GM13976 (cell line): ENCODE results near the gene ARHGEF18.
A peak's percentile ranks its signal among the peaks of the same experiment; 100 is the strongest.

Experiments used
- DNase-seq: peaks from one replicate; pipeline ENCODE4 v3.0.0; 2012; ENCODE audit warnings: low spot score
- in situ Hi-C: fragments of 300-500 bp; cut with MboI; formaldehyde crosslinking; loops from one replicate; pipeline ENCODE4 v1.12.0; 2022; ENCODE audit warnings: low sequenced_read_pairs, mixed read lengths, inconsistent platforms; ENCODE audit not compliant: unreplicated experiment
- TF ChIP-seq, protein P1 (sequence below): IDR thresholded peaks from 2 replicates; pipeline ENCODE4 v1.5.1; 2012; ENCODE audit warnings: borderline replicate concordance, mild to moderate bottlenecking; ENCODE audit not compliant: insufficient read depth; ENCODE audit errors: extremely low read depth, missing control alignments, control extremely low read depth

The ARHGEF18 gene

DNA sequence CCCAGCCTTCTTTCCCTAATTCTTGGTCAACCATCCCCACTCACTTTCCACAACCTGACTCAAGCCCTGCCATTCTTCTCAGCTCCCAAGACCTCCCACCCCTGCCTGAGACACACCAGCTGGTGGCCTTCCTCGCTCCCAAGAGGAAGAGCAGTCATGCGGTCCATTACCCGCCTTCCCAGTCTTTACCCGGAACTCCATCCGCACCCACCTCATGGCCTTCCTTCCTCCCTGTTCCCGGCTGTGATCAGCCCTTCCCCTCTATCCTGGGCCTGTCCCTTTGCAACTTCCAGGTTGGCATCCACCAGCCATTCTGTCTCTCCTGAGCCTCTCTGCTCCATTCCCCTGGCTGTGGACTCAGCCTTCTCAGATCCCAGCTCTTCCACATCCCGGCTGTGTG is 35.9 kb upstream of the ARHGEF18 start:
- TF ChIP-seq, protein P1, sequence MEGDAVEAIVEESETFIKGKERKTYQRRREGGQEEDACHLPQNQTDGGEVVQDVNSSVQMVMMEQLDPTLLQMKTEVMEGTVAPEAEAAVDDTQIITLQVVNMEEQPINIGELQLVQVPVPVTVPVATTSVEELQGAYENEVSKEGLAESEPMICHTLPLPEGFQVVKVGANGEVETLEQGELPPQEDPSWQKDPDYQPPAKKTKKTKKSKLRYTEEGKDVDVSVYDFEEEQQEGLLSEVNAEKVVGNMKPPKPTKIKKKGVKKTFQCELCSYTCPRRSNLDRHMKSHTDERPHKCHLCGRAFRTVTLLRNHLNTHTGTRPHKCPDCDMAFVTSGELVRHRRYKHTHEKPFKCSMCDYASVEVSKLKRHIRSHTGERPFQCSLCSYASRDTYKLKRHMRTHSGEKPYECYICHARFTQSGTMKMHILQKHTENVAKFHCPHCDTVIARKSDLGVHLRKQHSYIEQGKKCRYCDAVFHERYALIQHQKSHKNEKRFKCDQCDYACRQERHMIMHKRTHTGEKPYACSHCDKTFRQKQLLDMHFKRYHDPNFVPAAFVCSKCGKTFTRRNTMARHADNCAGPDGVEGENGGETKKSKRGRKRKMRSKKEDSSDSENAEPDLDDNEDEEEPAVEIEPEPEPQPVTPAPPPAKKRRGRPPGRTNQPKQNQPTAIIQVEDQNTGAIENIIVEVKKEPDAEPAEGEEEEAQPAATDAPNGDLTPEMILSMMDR, result no peak
- DNase-seq, result no peak
- in situ Hi-C loops, result no loop called here

DNA sequence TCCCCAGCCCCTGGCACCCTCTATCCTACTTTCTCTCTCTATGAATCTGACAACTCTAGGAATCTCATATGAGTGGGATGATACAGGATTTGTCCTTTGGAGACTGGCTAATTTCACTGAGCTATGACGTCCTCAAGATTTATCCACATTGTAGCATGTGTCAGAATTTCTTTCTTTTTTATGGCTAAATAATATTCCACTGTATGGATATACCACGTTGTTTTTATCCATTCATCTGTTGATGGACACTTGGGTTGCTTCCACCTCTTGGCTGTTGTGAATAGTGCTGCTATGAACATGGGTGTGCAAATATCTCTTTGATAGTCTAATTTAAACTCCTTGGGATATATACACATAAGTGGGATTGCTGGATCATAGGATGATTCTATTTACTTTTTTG is 30.6 kb upstream of the ARHGEF18 start:
- DNase-seq, result no peak
- in situ Hi-C loops, result no loop called here
- TF ChIP-seq, protein P1, result no peak

DNA sequence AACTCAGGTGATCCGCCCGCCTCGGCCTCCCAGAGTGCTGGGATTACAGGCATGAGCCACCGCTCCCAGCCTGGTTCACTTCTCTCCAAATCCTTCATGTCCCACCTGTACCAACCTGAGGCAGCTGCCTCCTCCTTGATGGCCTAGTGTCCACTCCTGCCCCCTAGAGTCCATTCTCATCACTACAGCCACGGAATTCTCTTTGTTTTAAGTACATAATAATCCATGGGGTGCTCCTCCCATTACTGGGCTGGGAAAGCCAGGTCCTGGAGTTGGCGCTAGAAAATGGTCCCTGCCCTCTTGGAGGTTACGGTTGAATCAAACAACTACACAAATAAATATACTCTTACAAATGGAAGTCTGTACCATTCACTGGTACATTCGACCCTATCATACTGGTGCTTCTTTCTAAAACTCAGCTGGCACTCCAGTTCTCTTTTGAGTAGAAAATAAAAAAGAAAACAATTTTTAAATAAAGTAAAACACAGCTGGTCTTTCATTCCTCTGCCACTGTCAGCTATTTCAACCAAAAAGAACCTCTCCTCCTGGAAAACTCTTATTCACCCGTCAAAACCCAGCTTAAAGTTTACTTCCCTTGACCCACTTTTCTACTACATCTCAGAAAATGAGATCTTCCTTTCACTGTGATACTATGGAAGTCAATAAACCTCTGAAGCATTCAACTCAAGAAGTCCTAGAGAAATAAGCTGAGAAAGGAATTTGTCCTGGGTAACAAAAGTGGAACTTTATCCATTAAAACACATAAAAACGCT is 22.4 kb upstream of the ARHGEF18 start:
- TF ChIP-seq, protein P1, result peak; percentile 42
- DNase-seq, result peak; percentile 42
- in situ Hi-C loops, result loop anchor here (25.0 kb wide), 1 partner anchor 189 kb away; no protein-coding TSS in a partner anchor

DNA sequence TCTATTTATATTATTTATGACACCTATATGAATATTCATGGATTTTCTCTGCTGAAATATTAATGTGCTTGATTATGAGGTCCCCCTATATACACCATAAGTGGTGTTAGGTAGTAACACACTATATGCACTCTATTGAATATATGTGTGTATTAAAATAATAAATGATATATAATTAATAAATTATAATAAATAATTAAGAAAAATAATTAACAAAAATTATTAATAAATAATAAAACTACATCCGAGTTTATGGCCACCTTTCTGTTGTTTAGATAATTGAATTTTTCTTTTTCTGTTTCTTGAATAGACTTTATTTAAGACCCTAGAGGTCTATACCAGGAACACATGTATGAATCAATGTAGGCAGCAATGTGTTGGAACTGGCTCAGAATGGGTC is 20.9 kb upstream of the ARHGEF18 start:
- in situ Hi-C loops, result loop anchor here (25.0 kb wide), 1 partner anchor 191 kb away; no protein-coding TSS in a partner anchor
- TF ChIP-seq, protein P1, result no peak
- no peak for DNase-seq

DNA sequence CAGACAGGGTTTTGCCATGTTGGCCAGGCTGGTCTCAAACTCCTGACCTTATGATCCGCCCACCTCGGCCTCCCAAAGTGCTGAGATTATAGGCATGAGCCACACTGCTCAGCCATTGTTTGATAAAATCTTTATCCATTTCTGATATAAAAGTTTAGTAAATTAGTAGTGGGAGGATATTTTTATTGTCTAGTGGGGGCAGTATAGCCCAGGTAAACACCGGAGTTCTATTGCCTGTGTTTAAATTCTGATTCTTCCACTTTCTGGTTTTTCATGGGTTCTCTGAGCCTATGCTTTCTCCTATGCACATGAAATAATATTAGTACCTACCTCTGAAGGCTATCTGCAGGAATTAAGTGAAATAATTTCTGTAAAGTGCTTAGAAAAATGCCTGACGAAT is 20.1 kb upstream of the ARHGEF18 start:
- TF ChIP-seq, protein P1, result no peak
- in situ Hi-C loops, result loop anchor here (25.0 kb wide), 1 partner anchor 191 kb away; no protein-coding TSS in a partner anchor
- peak; percentile 40 for DNase-seq

DNA sequence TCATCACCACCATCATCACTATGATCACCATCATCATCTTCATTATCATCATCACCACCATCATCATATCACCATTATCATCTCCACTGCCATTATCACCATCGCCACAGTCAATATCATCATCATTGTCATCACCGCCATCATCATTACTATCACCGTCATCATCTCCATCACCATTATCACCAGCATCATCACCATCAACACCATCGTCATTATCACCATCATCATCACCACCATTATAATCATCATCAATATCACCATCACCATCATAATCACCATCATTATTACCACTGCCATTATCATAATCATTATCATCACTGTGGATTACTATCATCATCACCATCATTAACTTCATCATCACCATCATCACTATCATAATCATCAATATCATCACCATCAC is 17.3 kb upstream of the ARHGEF18 start:
- in situ Hi-C loops, result loop anchor here (25.0 kb wide), 1 partner anchor 194 kb away; no protein-coding TSS in a partner anchor
- no peak for DNase-seq
- TF ChIP-seq, protein P1, result no peak
